H1 (cell line): ENCODE measurements around the gene PTRH1. TPM values are rescaled to one million over a fixed set of nuclear protein-coding genes. Genes with fewer than 3 reads are reported as not detected.

Source experiments
- CTCF ChIA-PET: fragments of 300-600 bp; sonication (Branson Sonifier 250); formaldehyde crosslinking; loops from one replicate; lab custom pipeline; 2021; ENCODE audit not compliant: partially characterized antibody; lab: Charles Lee
- POLR2A ChIA-PET: fragments of 300-600 bp; sonication (Branson Sonifier 250); formaldehyde crosslinking; loops from one replicate; lab custom pipeline; 2021; ENCODE audit warnings: inconsistent platforms; ENCODE audit not compliant: partially characterized antibody; lab: Charles Lee
- DNase-seq, 2 experiments: peaks; one replicate each; pipeline versions ENCODE4 v3.0.0 to v3.0.0-alpha.2; 2010 to 2022; ENCODE audit warnings: low spot score in 2 of 2, low read depth in 1 of 2, mixed read lengths in 1 of 2
- FAIRE-seq: peaks from 2 replicates; lab custom pipeline; 2011; peaks lifted over from hg19 to GRCh38; lab: Jason Lieb, UNC
- H2AFZ ChIP-seq: 2 replicates; pipeline ENCODE4 v1.8.1; 2012; ENCODE audit warnings: low read length, inconsistent platforms
- H2AK5ac ChIP-seq: 2 replicates; pipeline ENCODE4 v1.6.1; 2013; ENCODE audit warnings: low read depth, low read length
- H2BK120ac ChIP-seq: replicated peaks from 2 replicates; pipeline ENCODE3; 2013; ENCODE audit warnings: low read depth, low read length, inconsistent platforms
- H2BK12ac ChIP-seq: 2 replicates; pipeline ENCODE4 v1.6.1; 2013; ENCODE audit warnings: low read depth, low read length
- H2BK15ac ChIP-seq: 2 replicates; pipeline ENCODE4 v1.6.1; 2013; ENCODE audit warnings: low read length
- H2BK20ac ChIP-seq: 2 replicates; pipeline ENCODE4 v1.6.1; 2013; ENCODE audit warnings: low read length
- H2BK5ac ChIP-seq: 2 replicates; pipeline ENCODE4 v1.6.1; 2013; ENCODE audit warnings: low read depth, low read length
- H3K14ac ChIP-seq: 2 replicates; pipeline ENCODE4 v1.6.1; 2013; ENCODE audit warnings: inconsistent platforms; ENCODE audit not compliant: insufficient read length
- H3K18ac ChIP-seq: 2 replicates; pipeline ENCODE4 v1.6.1; 2013; ENCODE audit warnings: low read length; ENCODE audit errors: extremely low read depth
- H3K23ac ChIP-seq: 2 replicates; pipeline ENCODE4 v1.6.1; 2013; ENCODE audit warnings: inconsistent platforms; ENCODE audit not compliant: insufficient read length
- H3K23me2 ChIP-seq: 2 replicates; pipeline ENCODE4 v1.6.1; 2013; ENCODE audit warnings: low read depth, low read length
- H3K27ac ChIP-seq: 2 replicates; pipeline ENCODE4 v1.6.1; 2011; ENCODE audit warnings: low read depth, low read length, inconsistent platforms
- H3K27me3 ChIP-seq, 4 experiments: replicated peaks in 1 of 4; 1 replicate in 1 of 4; 2 replicates in 3 of 4; pipeline versions ENCODE4 v1.6.1 to v1.8.1; 2011 to 2013; ENCODE audit warnings: low read length in 3 of 4, mild to moderate bottlenecking in 3 of 4, inconsistent platforms in 2 of 4, mixed read lengths in 2 of 4, moderate library complexity in 1 of 4; ENCODE audit not compliant: control insufficient read depth in 3 of 4, insufficient read depth in 3 of 4; ENCODE audit errors: extremely low read depth in 1 of 4
- H3K36me3 ChIP-seq, 4 experiments: 2 replicates each; pipeline versions ENCODE4 v1.6.1 to v1.8.1; 2011 to 2013; ENCODE audit warnings: mild to moderate bottlenecking in 4 of 4, low read length in 3 of 4, moderate library complexity in 2 of 4, control low read depth in 1 of 4, inconsistent platforms in 1 of 4; ENCODE audit not compliant: insufficient read depth in 4 of 4, control insufficient read depth in 2 of 4
- H3K4ac ChIP-seq: replicated peaks from 2 replicates; pipeline ENCODE3; 2013; ENCODE audit warnings: low read length, low read depth, mixed read lengths, inconsistent platforms; ENCODE audit not compliant: insufficient read length
- H3K4me1 ChIP-seq, 4 experiments: replicated peaks in 1 of 4; 1 replicate in 1 of 4; 2 replicates in 3 of 4; pipeline versions ENCODE4 v1.6.1 to v1.8.1; 2011 to 2013; ENCODE audit warnings: low read length in 3 of 4, inconsistent platforms in 2 of 4, mixed read lengths in 1 of 4; ENCODE audit not compliant: insufficient read depth in 4 of 4, control insufficient read depth in 3 of 4
- H3K4me2 ChIP-seq, 2 experiments: 2 replicates each; pipeline versions ENCODE4 v1.6.1 to v1.8.1; 2011 to 2013; ENCODE audit warnings: low read depth in 2 of 2, low read length in 2 of 2, control low read depth in 1 of 2, inconsistent platforms in 1 of 2, mild to moderate bottlenecking in 1 of 2; ENCODE audit not compliant: insufficient read depth in 1 of 2
- H3K4me3 ChIP-seq, 4 experiments: fragments of 200-600, 300-600 bp in 1 of 4; sonication (generic), shearing (Covaris generic), sonication (Bioruptor Twin) in 1 of 4; 2 replicates each; pipeline versions ENCODE4 v1.5.1 to v1.8.1; 2011 to 2016; ENCODE audit warnings: low read length in 4 of 4, low read depth in 3 of 4, control low read depth in 2 of 4, inconsistent platforms in 2 of 4, mild to moderate bottlenecking in 2 of 4, mixed read lengths in 1 of 4, moderate library complexity in 1 of 4; ENCODE audit not compliant: insufficient read depth in 2 of 4; ENCODE audit errors: extremely low read depth in 1 of 4
- H3K56ac ChIP-seq: replicated peaks from 2 replicates; pipeline ENCODE3; 2013; ENCODE audit warnings: low read depth, mild to moderate bottlenecking, mixed read lengths, low read length, inconsistent platforms; ENCODE audit not compliant: insufficient read length
- H3K79me1 ChIP-seq: 2 replicates; pipeline ENCODE4 v1.6.1; 2013; ENCODE audit warnings: low read depth, low read length, control low read depth
- H3K79me2 ChIP-seq, 2 experiments: 2 replicates each; pipeline versions ENCODE4 v1.6.1 to v1.8.1; 2012 to 2013; ENCODE audit warnings: low read length in 2 of 2, mild to moderate bottlenecking in 2 of 2, inconsistent platforms in 1 of 2; ENCODE audit not compliant: insufficient read depth in 2 of 2, control insufficient read depth in 1 of 2
- H3K9ac ChIP-seq, 4 experiments: replicated peaks in 1 of 4; 1 replicate in 1 of 4; 2 replicates in 3 of 4; pipeline versions ENCODE4 v1.6.1 to v1.8.1; 2011 to 2013; ENCODE audit warnings: low read depth in 3 of 4, low read length in 3 of 4, control low read depth in 2 of 4, mild to moderate bottlenecking in 2 of 4, moderate library complexity in 2 of 4, inconsistent platforms in 1 of 4; ENCODE audit errors: extremely low read depth in 1 of 4
- H3K9me3 ChIP-seq, 2 experiments: 2 replicates each; pipeline versions ENCODE4 v1.6.1 to v1.8.1; 2012 to 2013; ENCODE audit warnings: mild to moderate bottlenecking in 2 of 2, moderate library complexity in 2 of 2, control low read depth in 1 of 2, inconsistent platforms in 1 of 2, low read depth in 1 of 2, low read length in 1 of 2, mixed read lengths in 1 of 2; ENCODE audit not compliant: insufficient read depth in 2 of 2
- H4K20me1 ChIP-seq, 2 experiments: replicated peaks in 1 of 2; 2 replicates each; pipeline versions ENCODE3 to v1.8.1; 2011 to 2013; ENCODE audit warnings: inconsistent platforms in 2 of 2, low read length in 2 of 2, mild to moderate bottlenecking in 1 of 2; ENCODE audit not compliant: insufficient read depth in 2 of 2, control insufficient read depth in 1 of 2
- H4K5ac ChIP-seq: 2 replicates; pipeline ENCODE4 v1.6.1; 2013; ENCODE audit warnings: low read length, low read depth, mixed read lengths, inconsistent platforms; ENCODE audit not compliant: insufficient read length
- H4K8ac ChIP-seq: 2 replicates; pipeline ENCODE4 v1.8.0; 2013; ENCODE audit warnings: mild to moderate bottlenecking, moderate library complexity, low read length, inconsistent platforms; ENCODE audit not compliant: insufficient read depth; ENCODE audit errors: extremely low read depth
- H4K91ac ChIP-seq: replicated peaks from 2 replicates; pipeline ENCODE3; 2013; ENCODE audit warnings: low read length, mixed read lengths, inconsistent platforms; ENCODE audit not compliant: insufficient read length
- BRCA1 ChIP-seq: IDR thresholded peaks from 2 replicates; pipeline ENCODE4 v1.6.1; 2012; ENCODE audit warnings: low read depth, low read length, improper control_type of control experiment
- CBX8 ChIP-seq: fragments of 300-800, 300-1000 bp; sonication (generic); IDR thresholded peaks from 2 replicates; pipeline ENCODE4 v1.7.1; 2016; ENCODE audit warnings: low read depth, low read length, borderline replicate concordance
- EP300 ChIP-seq, 2 experiments: IDR thresholded peaks; 1 replicate in 1 of 2; 2 replicates in 1 of 2; pipeline ENCODE4 v1.6.1; 2011 to 2012; ENCODE audit warnings: low read depth in 2 of 2, low read length in 2 of 2, mild to moderate bottlenecking in 2 of 2, borderline replicate concordance in 1 of 2, inconsistent platforms in 1 of 2, moderate library complexity in 1 of 2
- EZH2 ChIP-seq: fragments of 200-600 bp; sonication (generic); IDR thresholded peaks from 2 replicates; pipeline ENCODE4 v1.7.1; 2012; ENCODE audit warnings: low read depth, mild to moderate bottlenecking, moderate library complexity, low read length, inconsistent platforms; ENCODE audit not compliant: severe bottlenecking
- HDAC2 ChIP-seq, 2 experiments: fragments of 300-600 bp in 1 of 2; sonication (generic) in 1 of 2; IDR thresholded peaks; 2 replicates each; pipeline ENCODE4 v1.6.1; 2011 to 2012; ENCODE audit warnings: low read depth in 2 of 2, low read length in 2 of 2, mild to moderate bottlenecking in 2 of 2, moderate library complexity in 2 of 2, borderline replicate concordance in 1 of 2, inconsistent platforms in 1 of 2
- NRF1 ChIP-seq: IDR thresholded peaks from 2 replicates; pipeline ENCODE4 v1.6.1; 2011; ENCODE audit warnings: mild to moderate bottlenecking, low read depth, low read length, improper control_type of control experiment
- SAP30 ChIP-seq: fragments of 300-600 bp; sonication (generic); IDR thresholded peaks from 2 replicates; pipeline ENCODE4 v1.7.1; 2012; ENCODE audit warnings: low read length, moderate library complexity, mild to moderate bottlenecking, inconsistent platforms; ENCODE audit not compliant: insufficient read depth, insufficient replicate concordance
- SP1 ChIP-seq: IDR thresholded peaks from 2 replicates; pipeline ENCODE4 v1.6.1; 2011; ENCODE audit warnings: low read depth, low read length
- SUZ12 ChIP-seq: fragments of 200-600 bp; sonication (generic); IDR thresholded peaks from 2 replicates; pipeline ENCODE4 v1.6.1; 2012; ENCODE audit warnings: mild to moderate bottlenecking, inconsistent platforms, low read length, moderate library complexity, mixed read lengths
- TAF7 ChIP-seq: optimal IDR thresholded peaks from 2 replicates; pipeline ENCODE3; 2011; ENCODE audit warnings: low read depth, mild to moderate bottlenecking, inconsistent platforms, low read length, moderate library complexity, borderline replicate concordance
- WGBS, 2 experiments: shearing (Covaris generic) in 1 of 2; methylation state at CpG; one replicate each; pipeline versions ENCODE4 v1.1.6 to v1.1.7; 2013 to 2015; ENCODE audit warnings: low lambda C conversion rate in 2 of 2, mixed read lengths in 2 of 2, inconsistent platforms in 1 of 2, low coverage in 1 of 2, missing lambda C conversion rate in 1 of 2; ENCODE audit not compliant: insufficient replicate concordance in 2 of 2, insufficient coverage in 1 of 2, insufficient read length in 1 of 2; ENCODE audit errors: extremely low coverage in 1 of 2, missing lambda C conversion rate in 1 of 2; 5-methylcytosine and 5-hydroxymethylcytosine counted together
- polyA plus RNA-seq, 7 experiments: library from polyadenylated mRNA; depleted of rRNA in 3 of 7; stranded (reverse) in 5 of 7; unstranded in 2 of 7; fragments of >200 nt in 5 of 7; fragments of 200-250 nt in 2 of 7; gene quantifications; 1 replicate in 5 of 7; 2 replicates in 1 of 7; 4 replicates in 1 of 7; pipeline versions ENCODE4 v1.2.1 to v1.2.3, GENCODE V29; 2011 to 2013; ENCODE audit warnings: missing spikeins in 2 of 7, mixed read lengths in 2 of 7
- total RNA-seq: library from RNA; stranded (reverse); fragmentation: NEBNext Ultra II Directional; extraction: Animal tissue kit (Norgen Biotek cat#: 25700); gene quantifications from 2 replicates; pipeline ENCODE4 v1.2.1, GENCODE V29; 2021
- TF ChIP-seq, protein P1 (sequence below): IDR thresholded peaks from 2 replicates; pipeline ENCODE4 v1.6.1; 2011; ENCODE audit warnings: low read length, improper control_type of control experiment

The PTRH1 gene
- total and polyA plus RNA-seq, 2 of the 8 experiments (the other 6 are each of a cell fraction or from before 2014, with no cell fraction given) = 11.1 to 19.8 TPM

DNA sequence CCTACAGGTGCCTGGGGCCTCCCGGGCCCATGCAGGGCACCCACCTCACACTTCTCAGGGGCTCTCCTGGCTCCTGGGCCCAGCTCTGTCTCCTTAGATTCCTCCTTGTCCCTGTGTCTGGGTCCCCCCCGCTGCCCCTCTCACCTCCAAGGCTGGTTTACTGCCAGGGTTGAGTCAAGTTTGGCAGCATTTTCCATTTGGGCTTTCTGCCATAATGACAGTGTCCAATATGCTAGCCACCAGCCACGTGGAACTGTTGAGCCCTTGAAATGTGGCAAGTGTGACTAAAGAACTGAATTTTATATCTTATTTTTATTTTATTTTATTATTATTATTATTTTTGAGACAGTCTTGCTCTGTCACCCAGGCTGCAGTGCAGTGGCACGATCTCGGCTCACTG, 2.3 kb upstream of the PTRH1 start:
- no peaks in the 10 kb centered on the region for H3K9me3 ChIP-seq
- H3K4me1 ChIP-seq = peaks cover 0 to 20% (median 13%) of the 10 kb centered on the region in 4 experiments; a peak in 6 of 7 replicates
- no peak overlapping the region for H2BK120ac ChIP-seq
- H2AK5ac ChIP-seq = no peak overlapping the region
- peaks cover 10% of the 10 kb centered on the region; the same call in 1 of the 2 replicates for H3K23me2 ChIP-seq
- ChIA-PET CTCF (interaction anchor here (0.8 to 3.3 kb wide), 4 partner anchors 9 to 109 kb away, joined by 3 to 24 read pairs (median 3); partner anchors contain the start of gene TOR2A), POLR2A (interaction anchor here (0.6 kb wide), 1 partner anchor 97 kb away, joined by 3 read pairs; no protein-coding TSS in a partner anchor)
- no peak overlapping the region for H2BK5ac ChIP-seq
- peaks cover 0 to 3% of the 10 kb centered on the region in 2 experiments for H4K20me1 ChIP-seq
- no peak overlapping the region for H2BK15ac ChIP-seq
- H3K79me1 ChIP-seq = no peaks in the 10 kb centered on the region; the same call in 1 of the 2 replicates
- 89% methylated on average over 5 of the region's 5 CpGs; no CpG with 5 or more reads in 1 of the 2 experiments for WGBS, 2 experiments
- H3K4me3 ChIP-seq = no peak overlapping the region
- no peak overlapping the region for H3K14ac ChIP-seq
- no peak overlapping the region for H4K5ac ChIP-seq
- H2BK12ac ChIP-seq = no peak overlapping the region
- H3K4ac ChIP-seq = no peak overlapping the region
- H3K36me3 ChIP-seq = no peaks in the 10 kb centered on the region
- H3K4me2 ChIP-seq = no peak overlapping the region
- H3K9ac ChIP-seq = no peak overlapping the region
- H3K27ac ChIP-seq = no peak overlapping the region
- H3K27me3 ChIP-seq = 0 out of 7 replicates have a peak, but pooled peaks cover 0 to 2% (median 0%) of the 10 kb centered on the region in 4 experiments
- H4K91ac ChIP-seq = no peak overlapping the region
- TF ChIP-seq TAF7 = no peak
- no peak for TF ChIP-seq NRF1
- TF ChIP-seq EZH2 = no peak
- TF ChIP-seq HDAC2 (IDR thresholded peaks at IDR 0.05; ENCODE audit: borderline replicate concordance in 1 of 2, low read depth in 2 of 2, low read length in 2 of 2) = no peak
- TF ChIP-seq SAP30 = no peak
- TF ChIP-seq SUZ12 = no peak
- no peak for TF ChIP-seq BRCA1
- no peak for TF ChIP-seq CBX8
- no peak for TF ChIP-seq EP300 (IDR thresholded peaks at IDR 0.05; ENCODE audit: borderline replicate concordance in 1 of 2, low read depth in 2 of 2, low read length in 2 of 2)
- TF ChIP-seq SP1 = no peak
- TF ChIP-seq, protein P1, sequence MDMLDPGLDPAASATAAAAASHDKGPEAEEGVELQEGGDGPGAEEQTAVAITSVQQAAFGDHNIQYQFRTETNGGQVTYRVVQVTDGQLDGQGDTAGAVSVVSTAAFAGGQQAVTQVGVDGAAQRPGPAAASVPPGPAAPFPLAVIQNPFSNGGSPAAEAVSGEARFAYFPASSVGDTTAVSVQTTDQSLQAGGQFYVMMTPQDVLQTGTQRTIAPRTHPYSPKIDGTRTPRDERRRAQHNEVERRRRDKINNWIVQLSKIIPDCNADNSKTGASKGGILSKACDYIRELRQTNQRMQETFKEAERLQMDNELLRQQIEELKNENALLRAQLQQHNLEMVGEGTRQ = no peak
- no peak overlapping the region for H3K18ac ChIP-seq
- FAIRE-seq (no peak), DNase-seq (no peak)
- H3K23ac ChIP-seq = no peak overlapping the region
- no peak overlapping the region for H3K56ac ChIP-seq
- no peaks in the 10 kb centered on the region for H3K79me2 ChIP-seq
- no peak overlapping the region for H2AFZ ChIP-seq
- H2BK20ac ChIP-seq = no peak overlapping the region
- H4K8ac ChIP-seq = no peak overlapping the region
